Right cardiac atrium (tissue), 5 donors: ENCODE results near the gene STX19. TPM values are rescaled to one million over a fixed set of nuclear protein-coding genes. Genes with fewer than 3 reads are reported as not detected.

Experiments used
- ATAC-seq, 2 donors: fragments of 200-7000 bp; cut with Tn5 transposase; one replicate each; pipeline versions ENCODE4 v1.8.0 to v1.9.1; 2020; ENCODE audit warnings: moderate library complexity in 2 of 2, mild to moderate bottlenecking in 1 of 2
- DNase-seq, 3 donors: peaks; one replicate each; pipeline ENCODE4 v3.0.0-alpha.2; 2020
- H3K27ac ChIP-seq: one replicate; pipeline ENCODE4 v1.5.1; 2013; ENCODE audit warnings: mild to moderate bottlenecking, low read length, control low read depth, moderate library complexity
- H3K27me3 ChIP-seq: one replicate; pipeline ENCODE4 v1.6.1; 2013; ENCODE audit not compliant: control insufficient read depth, insufficient read depth
- H3K4me1 ChIP-seq: one replicate; pipeline ENCODE4 v1.6.1; 2013; ENCODE audit warnings: low read length; ENCODE audit not compliant: control insufficient read depth, insufficient read depth
- H3K4me3 ChIP-seq: one replicate; pipeline ENCODE4 v1.5.1; 2013; ENCODE audit warnings: low read length, control low read depth
- H3K9me3 ChIP-seq: one replicate; pipeline ENCODE4 v1.6.1; 2013; ENCODE audit warnings: low read length; ENCODE audit not compliant: control insufficient read depth
- WGBS: extraction: QIAGEN DNeasy Blood & Tissue Kit; methylation state at CpG from one replicate; pipeline ENCODE4 v1.1.7; 2013; 5-methylcytosine and 5-hydroxymethylcytosine counted together
- intact Hi-C, 4 donors: fragments of 100-400 bp; cut with DNase I; formaldehyde crosslinking; loops; one replicate each; pipeline versions ENCODE4 v1.11.0 to v1.14.0; 2022 to 2023
- long read RNA-seq, 4 donors: library from polyadenylated mRNA; unstranded; transcript quantifications; one replicate each; pipeline ENCODE4 v2.0.0, GENCODE V29; 2020 to 2021
- polyA plus RNA-seq: library from polyadenylated mRNA; stranded (reverse); fragments of 200-250 nt; gene quantifications from one replicate; pipeline ENCODE4 v1.2.3, GENCODE V29; 2013
- total RNA-seq, 4 donors: library from RNA; stranded (reverse); fragmentation: NEBNext Ultra II Directional; extraction: Animal tissue kit (Norgen Biotek cat#: 25700); gene quantifications; one replicate each; pipeline ENCODE4 v1.2.1, GENCODE V29; 2021
- donor health status: healthy with polysubstance abuse.
- donor health status: DM: no; HTN: yes; CAD: no.
- donor health status: DM: no; HTN: no; CAD: no.
- donor health status: DM: no; HTN: yes; CAD: no; lungs with severe emphysema.
- donor health status: DM: yes; HTN: yes; CAD: no.

STX19 gene, protein sequence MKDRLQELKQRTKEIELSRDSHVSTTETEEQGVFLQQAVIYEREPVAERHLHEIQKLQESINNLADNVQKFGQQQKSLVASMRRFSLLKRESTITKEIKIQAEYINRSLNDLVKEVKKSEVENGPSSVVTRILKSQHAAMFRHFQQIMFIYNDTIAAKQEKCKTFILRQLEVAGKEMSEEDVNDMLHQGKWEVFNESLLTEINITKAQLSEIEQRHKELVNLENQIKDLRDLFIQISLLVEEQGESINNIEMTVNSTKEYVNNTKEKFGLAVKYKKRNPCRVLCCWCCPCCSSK
- total RNA-seq: under 1 TPM in 1 of 4 donors, not detected in 3; 0.28 TPM
- not detected for polyA plus RNA-seq
- long read RNA-seq, donor 1: 0 reads
- long read RNA-seq, donor 2: 0 reads
- long read RNA-seq, donor 3: 0 reads
- long read RNA-seq, donor 4: 0 reads

DNA sequence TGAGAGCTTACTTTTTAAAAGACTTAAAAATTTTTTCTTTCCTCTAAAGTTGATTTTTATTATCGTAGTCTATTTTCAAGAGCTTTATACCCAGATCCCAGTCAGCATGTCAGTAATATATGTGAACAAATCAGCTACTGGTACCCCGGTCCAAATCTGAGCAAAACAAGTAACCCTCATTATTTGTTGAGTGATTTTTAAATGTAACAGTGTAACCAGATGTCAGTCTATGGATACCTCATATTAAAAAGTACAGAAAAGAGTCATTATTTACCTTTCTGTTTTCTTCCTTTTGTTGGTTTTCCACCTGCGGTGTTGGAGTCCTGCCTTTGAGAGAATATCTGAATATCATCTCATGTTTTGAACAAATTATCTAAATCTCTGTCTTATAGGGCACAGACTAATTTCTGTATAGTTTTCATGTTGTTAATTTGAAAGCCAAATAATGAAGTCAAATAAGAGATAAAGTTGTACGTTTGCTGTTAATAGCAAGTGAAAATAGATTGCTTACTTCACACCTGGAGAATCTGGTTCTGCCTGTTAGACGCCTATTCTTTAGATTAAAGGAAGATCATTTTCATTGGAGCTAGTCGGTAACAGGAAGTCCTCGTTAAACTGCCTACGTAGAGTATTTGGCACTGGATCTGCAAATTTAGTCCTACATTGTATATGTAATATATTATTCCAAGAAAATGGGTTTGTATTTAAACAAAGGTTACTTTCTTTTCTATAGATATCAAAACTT is at the start of gene STX19:
Gene STX19, minus strand, starts transcription at position 505 of the 745 bp plus-strand sequence. CDS start 13,328 bp downstream, outside the sequence.
- Histone ChIP-seq H3K4me3 (peak within 1 kb of the TSS; percentile 29), H3K27ac (no peak within 1 kb of the TSS), H3K4me1 (no peaks in the 10 kb centered on the region), H3K27me3 (no peaks in the 10 kb centered on the region), H3K9me3 (no peaks in the 10 kb centered on the region)
- WGBS: 59% methylated on average over 8 of the region's 8 CpGs
- intact Hi-C loops: no loop called here
- ATAC-seq (no peak), DNase-seq (no peak)

DNA sequence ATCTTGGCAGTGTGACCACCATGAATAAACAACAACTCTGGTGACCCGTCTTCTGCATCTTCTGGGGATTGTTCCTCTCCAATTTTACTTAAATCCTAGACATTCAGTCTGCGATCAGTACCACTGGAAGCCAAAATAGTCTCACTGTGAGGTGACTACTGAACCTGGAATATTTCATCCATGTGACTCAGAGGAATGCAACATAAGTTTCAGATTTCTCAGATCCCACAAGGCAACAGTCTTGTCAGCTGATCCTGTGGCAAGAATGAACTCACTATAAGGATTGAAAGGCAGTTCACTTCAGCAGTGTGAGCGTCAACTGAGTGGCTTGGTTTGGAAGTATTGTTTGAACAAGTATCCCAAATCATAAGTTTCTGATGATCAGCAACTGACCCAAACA is 47.7 kb upstream of the STX19 start:
- intact Hi-C loops: no loop called here
- Histone ChIP-seq H3K9me3 (no peaks in the 10 kb centered on the region), H3K4me1 (no peaks in the 10 kb centered on the region), H3K4me3 (no peak overlapping the region), H3K27ac (no peak overlapping the region), H3K27me3 (no peaks in the 10 kb centered on the region)
- no peak for ATAC-seq
- 96% methylated on average over 3 of the region's 3 CpGs for WGBS
- no peak for DNase-seq

DNA sequence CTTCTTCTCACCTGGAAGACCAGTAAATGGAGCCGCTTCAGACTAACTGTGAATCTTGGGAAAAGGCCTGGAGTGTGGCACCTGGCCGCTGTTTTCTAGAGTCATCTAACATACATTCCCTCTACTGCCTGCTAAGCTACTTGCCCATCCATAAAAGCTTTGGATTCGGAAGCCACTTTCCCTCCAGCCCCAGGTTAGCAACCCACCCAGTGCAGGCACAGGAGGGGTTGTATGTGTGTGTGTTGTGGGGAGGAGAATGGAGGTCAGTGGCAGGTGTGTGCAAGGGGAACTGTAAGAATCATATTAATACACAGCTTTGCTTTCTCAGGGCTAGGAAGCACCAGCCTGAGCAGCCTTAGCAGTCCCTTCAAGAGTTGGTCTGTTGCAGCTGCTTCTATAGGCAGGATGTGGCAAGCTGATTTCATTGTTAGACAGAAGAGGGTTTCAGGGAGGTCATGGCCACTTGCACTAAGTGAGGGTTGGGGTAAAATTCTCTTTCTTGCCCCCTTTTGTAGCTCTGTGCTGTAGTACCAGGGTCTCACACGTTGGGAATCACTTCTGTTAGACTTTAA is 43.4 kb upstream of the STX19 start:
- intact Hi-C loops: no loop called here
- ATAC-seq (no peak), DNase-seq (no peak)
- no peak overlapping the region for H3K4me3 ChIP-seq
- no peaks in the 10 kb centered on the region for H3K9me3 ChIP-seq
- no peak overlapping the region for H3K27ac ChIP-seq
- no peaks in the 10 kb centered on the region for H3K4me1 ChIP-seq
- 91% methylated on average over 4 of the region's 4 CpGs for WGBS
- H3K27me3 ChIP-seq: no peaks in the 10 kb centered on the region

DNA sequence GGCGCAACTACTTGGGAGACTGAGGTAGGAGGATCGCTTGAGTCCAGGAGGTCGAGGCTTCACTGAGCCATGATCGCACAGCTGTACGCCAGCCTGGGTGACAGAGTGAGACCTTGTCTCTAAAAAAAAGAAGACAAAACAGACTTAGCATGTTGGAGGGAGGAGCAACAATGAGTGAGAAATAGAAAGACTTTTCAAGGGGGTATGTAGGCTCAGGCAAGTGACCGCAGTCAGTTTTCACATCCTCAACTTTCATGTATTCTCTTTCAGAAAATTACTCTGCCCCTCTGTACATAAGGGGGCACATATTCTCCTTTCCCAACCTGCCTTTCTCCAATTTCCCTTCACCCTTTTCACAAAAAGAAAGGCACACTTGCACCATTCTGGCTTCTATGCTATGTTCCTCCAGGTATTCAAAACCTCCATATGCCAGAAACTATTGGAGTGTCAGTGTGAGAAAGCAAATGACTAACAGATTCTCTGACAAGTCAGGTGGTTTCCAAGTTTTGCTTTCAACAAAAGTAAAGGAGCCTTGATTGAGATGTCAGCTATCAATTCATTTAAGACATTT is 42.0 kb upstream of the STX19 start:
- WGBS: 95% methylated on average over 6 of the region's 6 CpGs
- DNase-seq (no peak), ATAC-seq (no peak)
- no peaks in the 10 kb centered on the region for H3K27me3 ChIP-seq
- H3K9me3 ChIP-seq: no peaks in the 10 kb centered on the region
- H3K27ac ChIP-seq: no peak overlapping the region
- no peaks in the 10 kb centered on the region for H3K4me1 ChIP-seq
- no peak overlapping the region for H3K4me3 ChIP-seq
- intact Hi-C loops: no loop called here

DNA sequence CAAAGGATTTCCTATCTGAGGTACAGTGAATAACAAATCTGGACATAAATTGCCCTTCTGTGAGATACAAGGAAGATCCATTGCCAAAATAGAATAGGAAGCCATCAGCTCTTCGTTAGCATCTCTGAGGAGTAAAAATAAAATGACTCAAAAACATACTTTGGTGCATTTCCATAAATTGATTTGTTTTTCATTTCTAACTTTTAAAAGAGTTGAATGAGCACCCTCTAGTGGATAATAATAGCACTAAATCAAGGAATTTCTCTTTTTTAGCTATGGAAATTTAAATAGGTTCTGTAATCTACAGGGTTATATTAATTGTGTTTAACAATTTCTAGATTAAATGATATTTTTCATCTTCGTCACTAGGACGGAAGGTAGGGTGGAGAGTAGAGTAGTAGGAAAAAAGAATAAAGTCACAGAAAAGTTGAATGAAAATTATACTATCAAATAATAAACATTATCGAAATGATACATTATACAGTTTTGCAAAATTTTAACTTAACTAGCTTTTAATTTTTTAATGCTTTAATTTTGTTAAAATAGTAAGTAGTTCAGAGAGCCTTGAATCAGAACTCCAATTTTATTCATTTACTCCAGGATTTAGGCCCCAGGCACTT is 40.9 kb upstream of the STX19 start:
- 55% methylated on average over 4 of the region's 4 CpGs for WGBS
- H3K9me3 ChIP-seq: no peaks in the 10 kb centered on the region
- no peak for ATAC-seq
- intact Hi-C loops: loop anchor here (5.0 to 10.0 kb wide), 4 partner anchors 62 to 165 kb away; no protein-coding TSS in a partner anchor
- no peak for DNase-seq
- H3K27ac ChIP-seq: no peak overlapping the region
- no peak overlapping the region for H3K4me3 ChIP-seq
- H3K27me3 ChIP-seq: no peaks in the 10 kb centered on the region
- H3K4me1 ChIP-seq: no peaks in the 10 kb centered on the region

DNA sequence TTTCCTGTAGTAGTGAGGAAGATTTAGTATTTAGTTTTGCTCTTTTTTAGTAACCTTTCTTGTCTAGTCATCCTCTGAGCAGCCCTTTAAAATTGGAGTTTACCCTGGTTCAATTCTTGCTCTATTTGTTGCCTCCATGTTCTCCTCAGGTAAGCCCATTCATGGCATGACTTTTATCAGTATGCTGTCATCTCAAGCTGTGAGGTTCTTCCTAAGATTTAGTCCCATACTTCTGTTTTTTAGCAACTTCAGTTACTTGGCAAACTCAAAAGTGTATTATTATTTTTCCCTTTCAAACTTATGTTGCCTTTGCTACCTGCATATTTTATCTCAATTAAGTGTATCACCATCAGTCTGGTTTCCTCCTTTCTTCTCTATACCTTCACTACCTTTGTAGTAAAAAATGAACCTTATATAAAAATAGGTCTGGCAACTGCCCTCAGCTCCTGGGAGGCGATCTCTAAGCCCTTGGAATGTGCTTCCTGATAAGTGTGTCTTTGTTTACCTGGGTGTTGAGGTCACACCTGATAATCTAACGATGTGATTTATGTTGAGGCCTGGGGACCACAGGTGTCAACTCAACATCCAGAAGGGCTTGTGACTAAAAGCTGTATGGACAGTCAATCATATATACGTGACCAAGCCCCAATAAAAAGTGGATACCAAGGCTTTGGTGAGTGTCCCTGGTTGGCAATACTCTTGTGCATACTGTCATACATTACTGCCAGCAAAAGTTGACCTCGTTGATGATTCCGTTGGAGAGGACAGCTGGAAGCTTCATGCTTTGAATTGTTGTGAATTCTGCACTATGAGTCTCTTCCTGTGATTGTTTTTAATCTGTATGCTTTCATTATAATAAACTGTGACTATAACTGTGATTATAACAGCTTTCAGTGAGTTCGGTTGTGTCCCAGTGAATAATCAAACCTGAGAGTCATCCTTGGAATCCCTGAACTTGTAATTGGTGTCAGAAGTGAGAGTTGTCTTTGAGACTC is 38.4 kb upstream of the STX19 start:
- H3K9me3 ChIP-seq: no peaks in the 10 kb centered on the region
- intact Hi-C loops: loop anchor here (5.0 to 10.0 kb wide), 4 partner anchors 60 to 162 kb away; no protein-coding TSS in a partner anchor
- 69% methylated on average over 6 of the region's 6 CpGs for WGBS

DNA sequence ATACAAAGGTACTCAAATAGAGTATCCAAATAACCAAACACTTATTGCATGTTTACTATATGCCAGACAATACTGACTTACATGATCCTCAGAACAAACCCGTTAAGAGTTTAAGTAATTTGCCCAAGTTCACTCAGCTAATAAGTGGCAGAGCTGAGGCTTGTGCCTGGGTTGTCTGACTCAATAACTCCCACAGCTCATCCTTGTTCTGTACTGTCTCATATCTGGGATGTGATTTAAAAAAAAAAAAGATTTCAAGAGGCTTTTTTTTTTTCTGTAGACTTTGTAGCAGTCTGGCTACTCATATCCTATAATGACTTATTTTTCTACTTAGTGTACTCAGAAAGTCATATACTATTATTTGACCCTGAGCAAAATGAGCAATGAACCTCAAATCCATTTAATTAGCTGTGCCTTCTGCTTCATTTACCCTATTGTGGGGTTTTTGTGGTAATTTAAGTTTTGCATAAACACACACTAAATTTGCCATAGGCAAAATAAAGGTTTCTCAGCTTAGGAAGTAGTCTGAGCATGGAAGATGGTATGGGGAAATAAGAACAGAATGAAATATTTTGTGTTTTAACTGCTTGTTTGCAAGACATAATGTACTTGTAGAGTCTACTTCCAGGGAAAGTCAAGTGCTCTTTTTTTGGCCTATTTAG is 37.6 kb upstream of the STX19 start:
- Histone ChIP-seq H3K4me1 (no peaks in the 10 kb centered on the region), H3K27ac (no peak overlapping the region), H3K9me3 (no peaks in the 10 kb centered on the region), H3K27me3 (no peaks in the 10 kb centered on the region), H3K4me3 (no peak overlapping the region)
- WGBS: 90% methylated on average over 1 of the region's 1 CpG
- ATAC-seq (no peak), DNase-seq (no peak)
- intact Hi-C loops: loop anchor here (5.0 to 10.0 kb wide), 4 partner anchors 59 to 161 kb away; no protein-coding TSS in a partner anchor

More for the DNA sequence above, 38.4 kb upstream of the STX19 start:
- no peak overlapping the region for H3K4me3 ChIP-seq
- ATAC-seq: no peak
- H3K4me1 ChIP-seq: no peaks in the 10 kb centered on the region
- no peaks in the 10 kb centered on the region for H3K27me3 ChIP-seq
- H3K27ac ChIP-seq: no peak overlapping the region
- no peak for DNase-seq

DNA sequence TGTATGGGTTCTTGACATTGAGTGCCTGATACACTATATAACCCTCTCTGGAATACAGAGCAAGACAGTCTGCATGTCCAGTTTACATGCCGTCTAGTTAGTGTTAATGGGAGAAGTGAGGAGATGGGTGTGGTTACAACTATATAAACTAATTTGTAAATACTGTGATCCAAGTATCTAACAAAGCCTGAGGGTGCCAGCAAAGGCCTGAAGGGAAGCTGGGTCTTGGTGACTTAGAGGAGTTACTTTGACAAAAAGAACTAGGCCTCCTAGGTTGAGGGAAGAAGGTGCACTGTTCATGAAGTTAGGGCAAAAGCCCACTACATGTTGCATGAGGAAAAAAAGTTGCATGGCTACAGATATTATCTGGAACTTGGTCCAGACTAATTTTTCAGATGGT is 36.7 kb upstream of the STX19 start:
- H3K4me1 ChIP-seq: no peaks in the 10 kb centered on the region
- H3K9me3 ChIP-seq: no peaks in the 10 kb centered on the region
- 50% methylated on average over 1 of the region's 1 CpG for WGBS
- intact Hi-C loops: loop anchor here (5.0 to 10.0 kb wide), 4 partner anchors 58 to 160 kb away; no protein-coding TSS in a partner anchor
- H3K4me3 ChIP-seq: no peak overlapping the region
- no peak for ATAC-seq
- no peak overlapping the region for H3K27ac ChIP-seq
- no peak for DNase-seq
- no peaks in the 10 kb centered on the region for H3K27me3 ChIP-seq

DNA sequence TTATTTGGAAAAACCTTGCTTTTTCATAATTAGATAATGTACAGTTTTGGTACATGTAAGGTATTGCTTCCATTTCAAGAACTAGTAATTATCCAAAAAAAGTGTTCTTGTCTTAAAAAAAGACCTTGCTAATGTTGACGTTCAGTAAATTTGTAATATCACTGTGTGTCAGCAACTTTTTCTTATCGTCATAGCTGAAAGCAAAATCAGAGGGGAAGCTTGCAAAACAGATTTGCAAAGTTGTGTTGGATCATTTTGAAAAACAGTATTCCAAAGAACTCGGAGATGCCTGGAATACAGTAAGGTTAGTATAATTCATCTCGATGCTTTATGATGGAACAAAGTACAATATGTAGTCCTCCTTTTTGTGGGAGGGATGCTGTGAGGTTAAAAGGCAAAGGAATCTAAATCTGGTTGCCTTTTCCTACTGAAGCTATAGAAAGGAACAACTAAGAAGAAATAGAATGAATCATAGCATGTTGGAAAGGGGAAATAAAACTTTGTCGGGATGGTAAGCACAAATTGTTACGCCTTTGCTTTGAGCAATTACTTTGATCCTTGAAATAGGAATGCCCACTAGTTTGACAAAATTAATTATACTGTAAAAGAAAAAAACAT is 36.0 kb upstream of the STX19 start:
- Histone ChIP-seq H3K27me3 (no peaks in the 10 kb centered on the region), H3K27ac (no peak overlapping the region), H3K4me1 (no peaks in the 10 kb centered on the region), H3K9me3 (no peaks in the 10 kb centered on the region), H3K4me3 (peak overlapping the region; percentile 77)
- DNase-seq (no peak), ATAC-seq (no peak)
- intact Hi-C loops: loop anchor here in 3 of 4 donors (10.0 kb wide), 2 partner anchors 60 to 160 kb away; no protein-coding TSS in a partner anchor
- WGBS: 65% methylated on average over 6 of the region's 6 CpGs
